Kidney tubule cell (primary cell): Measurements from ENCODE around the gene TNS4.
A peak's percentile ranks its signal among the peaks of the same experiment; 100 is the strongest.

Source experiments
- DNase-seq: peaks from one replicate; pipeline ENCODE4 v3.0.0-alpha.2; 2018; ENCODE audit warnings: low spot score

Gene TNS4

DNA sequence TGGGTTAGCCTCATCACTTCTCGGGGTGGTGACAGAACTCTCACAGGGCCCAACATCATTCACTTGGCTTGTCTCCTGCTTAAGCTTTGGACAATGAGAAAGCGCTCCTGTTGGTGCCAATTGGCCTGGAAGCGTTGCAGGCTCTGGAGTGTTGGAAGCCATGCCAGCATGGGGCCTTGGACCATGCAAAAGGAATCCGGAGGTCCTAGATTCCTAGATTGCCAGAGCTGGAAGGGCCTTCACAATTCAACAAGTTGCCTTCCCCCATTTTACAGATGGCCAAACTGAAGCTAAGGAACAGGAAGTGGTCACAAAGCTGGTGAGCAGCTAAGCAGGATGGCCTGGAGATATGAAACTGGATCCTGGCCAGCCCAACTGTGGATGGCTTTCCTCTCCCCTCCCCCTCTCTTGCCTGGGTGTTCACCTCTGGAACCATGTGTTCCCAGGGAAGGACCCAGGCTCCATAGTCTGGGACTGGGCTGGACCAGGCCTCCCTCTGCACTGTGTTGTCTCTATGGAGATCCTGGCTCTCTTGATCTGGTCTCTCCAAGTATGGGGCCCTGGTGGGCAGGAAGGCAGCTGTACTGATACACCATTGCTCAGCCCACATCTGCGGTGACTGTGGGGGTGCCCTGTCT lies 64.2 kb downstream of the TNS4 start:
- peak; percentile 45 for DNase-seq

DNA sequence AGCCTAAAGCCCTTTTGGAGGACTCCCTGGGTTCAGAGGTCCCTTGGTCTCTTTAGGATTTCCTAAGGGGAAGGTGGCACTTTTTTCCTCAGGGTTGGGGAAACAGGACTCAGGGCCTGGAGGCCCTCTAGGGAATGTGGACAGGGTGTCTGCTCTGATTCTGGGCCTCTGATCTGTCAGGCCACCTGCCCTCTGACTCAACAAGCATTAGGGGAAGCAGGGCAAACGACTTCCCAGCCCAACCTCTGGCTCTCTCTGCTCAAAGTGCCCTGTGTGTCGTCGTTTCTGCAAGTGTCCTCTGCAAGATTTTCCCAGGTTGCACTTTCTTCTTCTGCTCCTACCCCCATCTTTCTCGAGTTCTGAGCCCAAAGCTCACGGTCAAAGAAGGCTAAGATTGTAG lies 64.8 kb downstream of the TNS4 start:
- DNase-seq: no peak

DNA sequence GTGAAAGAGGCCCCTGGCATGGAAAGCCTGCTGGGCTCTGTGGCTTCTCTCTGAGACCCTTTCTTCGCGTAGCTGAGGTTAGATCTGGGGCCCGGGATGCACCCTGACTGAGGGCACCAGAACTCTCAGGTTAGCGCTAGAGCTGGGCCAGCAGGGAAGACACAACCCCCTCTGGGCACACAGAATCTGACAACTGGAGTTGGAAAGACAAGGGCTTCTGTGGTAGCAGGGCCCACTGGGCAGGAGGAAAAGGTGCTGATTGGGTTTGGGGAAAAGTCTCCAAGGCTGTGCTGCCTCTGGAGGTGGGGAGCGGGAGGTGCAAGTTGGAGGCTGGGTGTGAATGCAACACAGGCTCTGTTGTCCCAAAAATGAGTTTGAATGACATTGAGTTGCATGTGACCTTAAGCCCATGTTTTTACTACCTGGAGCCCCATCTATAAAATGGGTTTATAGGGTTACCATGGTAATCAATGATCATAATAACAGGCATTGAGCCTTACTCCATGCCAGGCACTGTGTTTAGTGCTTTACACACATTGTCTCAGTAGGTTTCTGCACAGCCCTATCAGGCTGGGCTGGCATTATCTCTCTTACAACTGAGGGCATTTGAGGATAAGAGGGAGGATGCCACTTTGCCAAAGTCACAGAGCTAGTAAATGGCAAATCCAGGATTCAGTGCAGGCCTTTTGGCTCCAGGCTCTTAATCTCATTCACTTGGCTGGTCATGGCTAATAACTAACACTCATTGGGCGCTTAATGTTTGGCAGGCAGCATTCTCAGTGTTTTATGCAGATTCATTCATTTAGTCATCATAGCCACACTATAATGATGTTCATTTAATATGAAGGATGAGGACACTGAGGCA lies 67.6 kb downstream of the TNS4 start:
- DNase-seq: no peak

DNA sequence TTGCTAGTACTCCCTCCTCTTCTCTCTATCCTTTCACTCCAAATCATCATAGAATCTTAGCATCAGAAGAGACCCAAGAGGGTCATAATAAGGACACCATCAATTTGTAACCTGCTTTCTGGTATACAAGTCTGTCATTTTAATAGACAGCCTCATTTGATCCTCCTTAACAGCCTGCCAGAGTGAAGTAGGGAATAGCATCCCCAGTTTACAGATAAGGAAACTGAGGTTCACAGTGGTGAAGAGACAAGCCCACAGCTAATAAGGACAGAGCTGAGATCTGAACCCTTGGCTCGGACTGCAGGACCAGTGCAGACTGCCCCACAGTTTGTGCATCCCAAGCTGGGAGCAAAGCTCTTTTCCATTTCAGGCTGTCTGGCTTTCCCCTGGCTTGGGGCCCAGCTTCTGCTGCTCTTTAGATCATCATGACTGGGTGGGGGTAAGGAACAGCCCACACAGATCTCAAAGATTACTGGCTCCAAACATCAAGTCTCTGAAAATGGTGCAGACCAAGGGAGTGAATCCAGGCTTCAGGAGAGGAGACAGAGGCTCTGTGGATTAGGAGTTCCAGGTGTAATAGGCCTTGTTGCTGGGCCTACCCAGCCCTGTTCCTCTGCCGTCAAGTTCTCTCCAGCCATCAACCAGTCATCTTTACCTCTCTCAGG lies 68.4 kb downstream of the TNS4 start:
- DNase-seq: no peak

DNA sequence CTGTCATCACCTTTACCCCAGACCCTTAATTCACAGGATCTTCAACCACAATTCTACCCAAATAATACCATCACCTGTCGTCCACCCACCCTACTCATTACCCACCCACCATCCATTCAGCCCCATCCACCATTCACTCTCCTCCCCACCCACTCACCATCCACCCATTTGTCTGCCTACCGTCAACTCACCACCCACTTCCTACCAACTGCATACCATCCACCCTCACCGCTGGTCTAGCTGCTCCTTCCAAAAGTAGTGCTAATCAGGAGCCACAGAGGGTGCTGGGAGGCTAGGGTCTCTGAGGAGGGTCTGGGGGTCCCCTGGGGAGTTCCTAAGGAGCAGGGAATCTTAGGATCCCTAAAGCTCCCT lies 70.2 kb downstream of the TNS4 start:
- DNase-seq: no peak

DNA sequence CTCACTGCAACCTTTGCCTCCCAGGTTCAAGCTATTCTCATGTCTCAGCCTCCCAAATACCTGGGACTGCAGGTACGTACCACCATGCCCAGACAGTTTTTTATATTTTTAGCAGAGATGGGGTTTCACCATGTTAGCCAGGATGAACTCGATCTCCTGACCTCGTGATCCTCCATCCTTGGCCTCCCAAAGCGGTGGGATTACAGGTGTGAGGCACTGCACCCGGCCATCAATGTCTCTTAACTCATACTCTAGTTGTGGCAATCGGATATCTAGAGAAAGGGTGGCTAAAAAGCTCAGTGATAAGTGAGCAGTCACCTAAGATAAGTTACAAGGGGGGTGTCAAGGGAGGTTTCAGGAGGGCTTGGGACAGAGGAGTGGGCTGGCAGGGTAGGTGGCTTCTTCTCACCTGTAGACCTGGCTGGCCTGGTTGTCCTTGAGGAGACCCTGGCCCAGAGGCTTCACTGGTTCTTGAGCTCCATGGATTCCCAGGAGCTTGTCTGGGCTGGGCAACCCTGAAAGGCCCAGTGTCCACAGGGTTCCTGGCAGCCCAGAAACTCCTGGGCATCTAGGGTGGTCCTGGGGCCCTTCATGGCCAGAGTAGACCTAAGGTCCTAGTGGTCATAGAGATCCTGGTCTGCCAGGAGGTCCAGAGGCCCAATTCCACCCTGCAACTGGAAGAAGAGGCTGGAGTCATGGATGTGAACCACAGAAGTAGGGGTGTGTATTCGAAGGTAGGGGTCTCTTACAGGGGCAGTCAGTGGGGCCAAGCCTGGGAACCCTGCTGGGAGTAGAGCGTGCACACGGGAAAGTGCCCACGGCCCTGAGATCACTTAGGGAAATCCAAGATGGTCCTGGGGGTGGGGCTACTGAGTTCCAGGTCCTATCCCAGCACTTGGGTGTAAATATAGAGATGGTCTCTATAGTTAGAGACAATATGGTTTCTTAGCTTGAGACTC lies 70.9 kb downstream of the TNS4 start:
- no peak for DNase-seq

DNA sequence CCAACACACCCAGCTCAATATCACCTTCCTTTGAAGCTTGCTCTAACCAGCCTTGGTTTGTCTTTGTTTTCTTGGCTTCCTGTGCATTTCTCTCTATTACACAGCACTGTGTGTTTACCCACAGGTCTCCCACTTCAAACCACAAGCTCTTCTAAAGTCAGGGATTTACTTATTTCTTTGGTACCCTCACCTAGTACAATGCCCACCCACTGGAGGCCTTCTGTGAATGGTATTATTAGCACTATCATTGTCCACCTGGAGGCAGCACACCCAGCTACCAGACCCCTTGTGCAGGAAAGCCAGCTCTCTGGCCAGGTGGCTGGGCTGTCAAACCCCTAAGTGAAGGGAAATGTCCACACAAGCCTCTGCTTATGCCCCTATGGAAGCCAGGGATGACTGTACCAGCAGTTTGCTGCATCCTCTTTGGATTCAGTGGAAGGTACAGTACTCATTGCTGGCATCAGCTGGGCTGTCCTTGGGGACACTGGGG lies 74.4 kb downstream of the TNS4 start:
- DNase-seq: no peak
